ENCODE results near the gene CLCF1.

GRCh38 chr11:67409781-67410368 is 36.5 kb upstream of the CLCF1 start:
- TF ChIP-seq POLR2A (IDR thresholded peaks at IDR 0.05) (no peak), CTCF (IDR thresholded peaks at IDR 0.05) (no peak)
